Measurements from ENCODE around the gene CARD9.

Gene CARD9

DNA sequence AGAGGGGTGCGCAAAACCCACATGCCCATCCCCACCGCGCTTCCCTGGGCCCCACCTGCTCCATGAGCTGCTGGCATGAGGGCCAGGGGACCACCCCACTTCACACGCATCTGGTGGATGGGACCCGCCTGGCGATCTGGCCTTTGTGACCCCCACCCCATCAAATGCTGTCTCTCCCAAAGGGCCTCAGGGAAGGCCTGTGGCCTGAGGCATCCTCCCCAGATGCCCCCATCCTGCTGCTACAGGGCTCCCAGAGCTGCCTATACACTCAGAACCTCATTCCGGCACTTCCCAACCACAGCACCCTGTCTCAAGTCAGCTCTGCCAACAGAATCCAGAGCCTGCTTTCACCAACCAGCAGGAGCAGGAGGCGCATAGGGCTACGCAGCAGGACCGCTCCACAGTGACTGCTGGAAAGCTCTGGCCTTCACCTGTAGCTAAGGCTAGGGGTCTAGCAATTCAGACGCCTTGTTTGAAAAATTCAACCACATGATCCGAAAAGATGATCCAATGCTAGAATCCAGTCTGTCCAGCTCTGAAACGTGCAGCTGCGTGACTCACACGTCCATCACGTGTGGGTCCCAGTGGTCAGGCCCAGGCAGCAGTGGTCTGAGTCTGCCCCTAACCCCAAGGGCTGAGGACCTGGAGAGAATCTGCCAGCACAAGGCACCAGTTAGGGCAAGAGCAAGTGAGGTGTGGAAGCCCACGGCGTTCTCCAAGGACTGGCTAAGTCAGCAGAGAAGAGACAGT, 27.9 kb upstream of the CARD9 start:
- no peak for DNase-seq (ENCODE audit: low spot score)

DNA sequence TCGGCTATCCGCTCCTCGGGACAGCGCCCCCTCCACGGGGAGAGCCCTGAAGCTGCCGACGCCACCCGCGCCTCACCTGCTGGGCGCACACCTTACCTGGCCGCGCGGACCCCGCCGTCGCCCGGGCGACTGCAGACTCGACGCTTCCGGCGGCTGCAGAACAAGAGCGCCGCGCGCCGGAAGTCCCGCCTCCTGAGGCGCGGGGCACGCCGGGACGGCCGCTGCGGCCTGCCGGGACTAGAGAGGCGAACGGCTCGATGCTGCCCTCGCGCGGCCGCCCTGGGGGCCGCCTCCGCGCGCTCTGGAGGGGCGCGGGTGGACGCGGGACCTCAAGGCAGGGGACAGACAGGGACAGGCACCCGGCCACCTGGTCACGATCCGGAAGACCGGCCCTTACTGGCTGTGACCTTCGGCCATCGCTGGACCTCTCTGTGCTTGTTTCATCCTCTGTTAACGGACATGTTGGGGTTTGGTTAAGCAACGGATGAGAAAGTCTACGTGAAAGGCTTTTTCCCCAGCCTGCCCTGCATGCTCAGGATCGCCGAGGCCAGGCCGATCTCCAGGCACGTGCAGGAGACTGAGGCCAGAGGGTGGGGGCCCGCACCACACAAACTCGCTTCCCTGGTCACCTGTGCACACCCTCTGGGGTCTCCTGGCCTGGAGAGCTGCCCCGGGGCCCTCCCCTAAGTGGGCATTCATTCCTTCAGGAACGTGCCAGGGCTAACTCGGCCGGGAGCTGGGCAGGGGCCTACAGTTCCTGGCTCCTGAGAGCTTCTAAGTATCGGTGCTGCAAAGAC, 26.8 kb upstream of the CARD9 start, which contains the start of gene SNAPC4:
Gene SNAPC4, minus strand, starts transcription at position 133 of the 797 bp plus-strand sequence. CDS start 1,742 bp downstream, outside the sequence.
- peak; percentile 95 for DNase-seq (ENCODE audit: low spot score)

GRCh38 chr9:136399176-136400037, 25.9 kb upstream of the CARD9 start:
- peak; percentile 57 for DNase-seq (ENCODE audit: low spot score)

DNA sequence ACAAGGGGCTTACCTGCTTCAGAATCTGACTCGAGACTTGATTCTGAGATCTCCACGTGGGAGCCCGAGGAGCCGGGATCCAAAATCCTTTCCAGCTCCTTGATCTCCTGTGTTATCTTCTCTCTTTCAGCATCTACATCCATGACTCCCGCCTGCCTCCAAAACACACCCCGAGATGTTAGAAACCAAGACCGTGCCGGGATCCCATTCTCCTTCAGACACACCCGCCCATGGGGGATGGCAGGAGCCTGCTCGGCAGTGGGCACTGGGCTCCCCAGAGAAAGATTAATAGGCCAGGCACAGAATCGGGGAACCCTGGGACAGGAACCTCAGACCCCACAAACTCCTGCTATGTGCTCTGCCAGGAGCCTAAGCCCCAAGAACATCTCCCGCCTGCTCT, 24.8 kb upstream of the CARD9 start:
- DNase-seq (ENCODE audit: low spot score): no peak

DNA sequence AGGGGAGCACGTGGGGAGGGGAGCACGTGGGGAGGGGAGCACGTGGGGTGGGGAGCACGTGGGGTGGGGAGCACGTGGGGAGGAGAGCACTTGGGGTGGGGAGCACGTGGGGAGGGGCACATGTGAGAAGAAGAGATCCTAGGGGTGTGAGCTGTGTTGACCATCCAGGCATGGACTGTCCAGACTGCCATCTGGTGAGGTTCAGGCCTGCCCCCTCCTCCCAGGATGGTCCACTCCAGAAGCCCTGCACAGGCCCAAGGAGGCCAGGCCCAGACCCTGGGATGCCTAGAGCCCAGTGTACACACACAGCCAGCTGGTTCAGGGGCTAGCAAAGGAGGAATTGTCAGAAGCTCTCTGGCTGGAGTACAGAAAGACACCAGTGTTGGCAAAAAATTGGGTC, 24.2 kb upstream of the CARD9 start:
- no peak for DNase-seq (ENCODE audit: low spot score)

- DNase-seq (ENCODE audit: low spot score): no peak
Observed at GRCh38 chr9:136396219-136396515, 22.7 kb upstream of the CARD9 start.

DNA sequence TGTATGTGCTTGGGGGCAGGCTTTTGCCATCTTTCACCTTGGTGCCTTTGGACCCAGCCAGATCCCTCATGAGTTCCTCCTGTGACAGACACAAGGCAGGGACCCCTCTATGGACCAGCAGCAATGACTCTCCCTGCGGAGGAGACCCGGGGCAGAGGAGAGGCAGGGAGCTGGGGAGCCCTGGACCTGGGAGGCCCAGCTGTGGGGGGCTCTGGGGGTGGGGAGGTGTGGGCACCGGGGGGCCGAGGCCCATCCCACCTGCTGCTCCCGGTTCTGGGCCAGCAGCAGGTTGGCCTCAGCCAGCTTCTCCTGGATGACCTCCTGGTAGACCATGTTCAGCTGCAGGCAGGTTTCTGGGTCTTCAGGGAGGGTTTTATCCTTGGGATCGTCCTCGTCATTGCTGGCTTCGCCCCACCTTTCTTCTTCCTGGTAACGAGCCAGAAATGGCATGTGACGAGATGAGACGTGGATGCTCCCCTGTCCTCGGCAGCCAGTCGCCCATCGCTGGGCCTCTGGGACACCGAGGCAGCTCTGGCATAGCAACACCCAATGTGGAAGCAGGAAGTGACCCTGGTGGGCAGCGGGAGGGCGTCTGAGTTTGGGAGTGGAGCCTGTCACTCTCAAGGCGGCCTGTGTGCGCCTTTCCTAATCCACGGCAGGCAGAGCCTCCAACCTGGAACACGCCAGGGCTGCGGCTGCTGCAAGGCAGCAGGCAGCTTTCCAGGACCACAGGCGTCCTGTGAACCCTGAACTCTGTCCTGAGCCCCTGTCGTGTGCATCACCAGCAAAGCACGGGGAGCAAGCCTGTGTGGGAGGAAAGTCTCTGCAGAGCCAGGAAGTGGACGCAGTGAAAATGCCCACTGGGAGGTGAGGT, 22.1 kb upstream of the CARD9 start:
- DNase-seq (ENCODE audit: low spot score): no peak

GRCh38 chr9:136395020-136395340, 21.5 kb upstream of the CARD9 start:
- DNase-seq (ENCODE audit: low spot score): no peak

DNA sequence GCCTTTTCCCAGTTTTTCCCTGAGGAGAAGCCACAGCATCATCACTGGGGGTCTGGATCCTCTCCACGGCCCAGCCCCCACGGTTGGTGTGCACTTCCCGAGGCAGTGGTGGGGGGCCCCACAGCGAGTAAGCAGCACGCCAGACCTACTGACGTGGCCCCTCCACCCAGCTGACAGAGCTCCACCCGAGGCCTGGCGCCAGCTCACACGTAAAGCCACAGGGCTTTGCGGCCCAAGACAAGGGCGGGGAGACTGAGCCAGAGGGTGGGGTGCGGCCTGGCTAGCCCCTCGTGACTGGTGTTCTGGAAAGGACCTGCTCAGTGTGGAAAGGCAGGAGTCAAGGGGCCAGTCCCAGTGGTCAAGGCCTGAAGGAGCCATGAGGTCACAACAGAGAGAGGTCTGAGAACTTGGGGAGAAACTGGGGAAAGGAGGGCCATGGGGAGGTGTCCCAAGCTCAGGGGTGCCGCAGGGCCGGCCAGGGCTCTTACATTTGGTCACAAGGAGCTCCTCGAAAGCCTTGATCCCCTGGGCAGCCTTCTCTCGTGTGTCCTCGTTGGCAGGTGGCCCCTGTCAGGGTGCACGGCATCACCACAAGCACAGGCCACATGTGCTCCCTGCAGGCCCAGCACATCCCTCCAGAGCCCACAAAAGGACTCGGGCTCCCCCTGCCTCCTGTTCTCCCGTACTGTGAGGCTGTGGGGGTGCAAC, 21.0 kb upstream of the CARD9 start:
- no peak for DNase-seq (ENCODE audit: low spot score)

- DNase-seq (ENCODE audit: low spot score): no peak
Observed at GRCh38 chr9:136393531-136393930, 20.1 kb upstream of the CARD9 start.

DNA sequence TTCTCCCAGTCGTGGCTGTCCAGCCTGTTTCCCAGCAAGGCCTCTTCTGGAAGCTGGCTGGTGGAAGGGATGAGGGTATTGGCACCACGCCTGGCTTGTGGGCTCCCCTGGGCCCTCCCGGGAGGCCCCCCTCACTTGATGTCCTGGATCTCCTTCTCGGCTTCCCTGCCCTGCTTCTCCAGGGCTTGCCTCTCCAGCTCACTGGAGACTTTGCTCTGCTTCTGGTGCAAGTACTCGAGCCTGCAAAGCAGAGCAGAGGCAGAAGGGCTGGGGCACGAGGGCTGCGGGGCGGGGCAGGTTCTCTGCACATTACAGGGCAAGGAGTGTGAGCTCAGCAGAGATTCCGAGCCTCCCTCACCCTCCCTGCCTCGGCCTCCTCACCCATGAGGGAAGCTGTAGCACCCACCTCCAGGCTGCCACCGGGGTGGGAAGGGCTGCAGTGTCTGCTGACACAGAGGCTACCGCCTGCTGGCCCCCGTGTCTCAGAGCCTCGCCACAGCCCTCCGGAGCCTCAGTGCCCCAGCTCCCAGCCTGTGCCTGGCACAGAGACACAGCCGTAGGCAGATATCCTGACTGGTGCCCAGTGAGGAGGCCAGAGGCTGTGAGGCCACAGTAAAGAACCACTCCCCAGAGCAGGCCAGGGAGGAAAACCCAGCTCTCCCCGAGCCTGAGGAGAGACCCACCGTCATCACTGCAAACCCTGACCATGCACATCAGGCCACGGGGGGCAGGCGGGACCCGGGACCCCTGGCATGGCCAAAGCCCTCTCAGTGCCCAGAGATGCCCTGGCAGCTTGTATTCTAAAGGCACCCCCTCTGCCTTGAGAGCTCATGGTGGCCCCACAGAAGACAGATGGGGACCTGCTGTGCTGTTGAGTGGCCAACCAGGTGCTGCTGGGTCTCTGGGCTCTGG, 19.3 kb upstream of the CARD9 start:
- DNase-seq (ENCODE audit: low spot score): no peak

- no peak for DNase-seq (ENCODE audit: low spot score)
Observed at GRCh38 chr9:136391737-136392537, 18.5 kb upstream of the CARD9 start.

GRCh38 chr9:136389396-136389795, 15.9 kb upstream of the CARD9 start:
- no peak for DNase-seq (ENCODE audit: low spot score)

DNA sequence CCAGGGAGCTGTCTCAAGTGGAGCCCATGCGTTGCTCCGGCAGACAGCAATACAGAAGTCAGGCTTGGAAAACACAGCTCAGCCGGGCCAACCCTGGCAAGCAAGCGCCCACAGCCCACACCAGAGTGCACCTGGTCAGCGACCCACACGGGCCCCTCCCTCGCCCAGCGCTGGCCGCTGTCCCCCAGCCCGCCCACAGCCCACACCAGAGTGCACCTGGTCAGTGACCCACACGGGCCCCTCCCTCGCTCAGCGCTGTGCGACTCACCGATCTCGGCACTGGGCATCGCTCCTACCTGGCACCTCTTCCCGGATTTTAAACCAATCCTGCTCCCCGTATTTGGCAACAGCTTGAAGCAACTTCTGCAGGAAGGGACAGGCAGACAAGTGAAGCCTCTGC, 13.7 kb upstream of the CARD9 start:
- no peak for DNase-seq (ENCODE audit: low spot score)

- DNase-seq (ENCODE audit: low spot score): no peak
Observed at GRCh38 chr9:136386018-136386417, 12.5 kb upstream of the CARD9 start.

DNA sequence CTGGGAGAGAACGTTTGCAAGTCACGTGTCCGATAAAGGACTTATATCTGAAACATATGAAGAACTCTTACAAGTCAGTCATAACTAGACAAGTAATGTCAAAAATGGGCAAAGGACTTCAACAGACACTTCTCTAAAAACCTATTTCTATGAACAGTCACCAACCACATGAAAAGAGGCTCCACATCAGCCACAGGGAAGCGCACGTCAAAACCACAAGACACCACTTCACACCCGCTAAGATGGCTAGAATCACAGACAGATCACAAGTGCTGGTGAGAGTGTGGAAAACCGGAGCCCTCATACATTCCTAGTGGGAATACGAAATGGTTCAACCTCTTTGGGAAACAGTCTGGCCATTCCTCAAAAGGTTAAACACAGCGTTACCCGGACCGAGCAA, 11.5 kb upstream of the CARD9 start:
- DNase-seq (ENCODE audit: low spot score): no peak

DNA sequence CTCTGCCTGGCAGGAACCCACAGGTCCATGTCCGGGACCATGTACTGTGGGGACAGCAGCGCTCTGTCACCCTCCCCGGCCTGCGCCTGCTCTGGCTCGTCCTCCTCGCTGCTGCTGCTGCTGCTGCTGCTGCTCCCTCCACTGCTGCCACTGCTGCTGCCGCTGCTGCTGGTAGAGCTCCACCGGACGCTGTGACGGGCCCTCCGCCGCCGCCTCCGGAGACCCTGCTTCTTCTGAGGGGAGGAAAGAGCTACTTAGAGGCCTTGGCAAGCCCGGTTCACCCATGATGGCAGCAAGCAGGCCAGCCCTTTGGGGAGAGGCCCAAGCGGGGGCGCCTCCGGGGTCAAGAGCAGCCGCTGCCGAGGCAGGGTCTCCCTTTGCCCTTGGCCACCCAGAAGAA, 10.0 kb upstream of the CARD9 start:
- DNase-seq (ENCODE audit: low spot score): no peak

GRCh38 chr9:136381966-136382513, 8.6 kb upstream of the CARD9 start:
- no peak for DNase-seq (ENCODE audit: low spot score)

GRCh38 chr9:136381311-136381710, 7.8 kb upstream of the CARD9 start:
- DNase-seq (ENCODE audit: low spot score): no peak
